SKM-1 (cell line): ENCODE results near the gene PARVB.

ENCODE experiments used
- DNase-seq: peaks from one replicate; lab custom pipeline; 2025; ENCODE audit not compliant: unreplicated experiment; lab: John Stamatoyannopoulos, UW

PARVB gene

GRCh38 chr22:44026630-44027511 lies 2.8 kb downstream of the PARVB start:
- peak; percentile 92 for DNase-seq

GRCh38 chr22:44028091-44028490 lies 4.0 kb downstream of the PARVB start:
- no peak for DNase-seq

GRCh38 chr22:44029069-44029468 lies 5.0 kb downstream of the PARVB start:
- DNase-seq, result no peak

GRCh38 chr22:44030051-44030701 lies 6.1 kb downstream of the PARVB start:
- no peak for DNase-seq

- DNase-seq, result no peak
These were observed 6.6 kb downstream of the PARVB start for GRCh38 chr22:44030702-44031082.

GRCh38 chr22:44031158-44031952 lies 7.3 kb downstream of the PARVB start:
- no peak for DNase-seq

- DNase-seq, result no peak
These were observed 8.1 kb downstream of the PARVB start for GRCh38 chr22:44032126-44032730.

- DNase-seq, result no peak
These were observed 9.2 kb downstream of the PARVB start for GRCh38 chr22:44033287-44033686.

- DNase-seq, result no peak
These were observed 9.6 kb downstream of the PARVB start for GRCh38 chr22:44033694-44034093.

GRCh38 chr22:44037519-44038375 lies 13.6 kb downstream of the PARVB start:
- no peak for DNase-seq

GRCh38 chr22:44039566-44040171 lies 15.6 kb downstream of the PARVB start:
- no peak for DNase-seq

GRCh38 chr22:44042249-44043218 lies 18.4 kb downstream of the PARVB start:
- no peak for DNase-seq

- DNase-seq, result no peak
These were observed 21.0 kb downstream of the PARVB start for GRCh38 chr22:44045145-44045544.

GRCh38 chr22:44046485-44047141 lies 22.5 kb downstream of the PARVB start:
- DNase-seq, result no peak

- DNase-seq, result no peak
These were observed 23.8 kb downstream of the PARVB start for GRCh38 chr22:44047891-44048301.

GRCh38 chr22:44049486-44050231 lies 25.6 kb downstream of the PARVB start:
- DNase-seq, result no peak

GRCh38 chr22:44050766-44051355 lies 26.8 kb downstream of the PARVB start:
- DNase-seq, result no peak
